Measurements from ENCODE around the gene HNRNPL.
"Not testable (repeated sequence)": the region's sequence is repeated elsewhere in the genome, so short reads cannot be mapped to it uniquely, and the experiment has no call there.

Gene HNRNPL

GRCh38 chr19:38891771-38892170, 42.0 kb upstream of the HNRNPL start:
- Histone ChIP-seq H3K79me1 (ENCODE audit: low read length) (no peaks in the 10 kb centered on the region), H3K4me3 (ENCODE audit: low read length) (no peak overlapping the region), H3K56ac (ENCODE audit: low read length) (no peak overlapping the region), H3K4ac (ENCODE audit: low read depth, low read length) (no peak overlapping the region), H2BK120ac (ENCODE audit: low read depth, low read length) (no peak overlapping the region), H2AK5ac (ENCODE audit: low read length) (no peak overlapping the region), H3K18ac (ENCODE audit: low read length) (no peak overlapping the region), H3K4me1 (ENCODE audit: control insufficient read depth, low read depth, low read length) (no peaks in the 10 kb centered on the region), H2BK5ac (ENCODE audit: low read length) (no peak overlapping the region), H3K4me2 (ENCODE audit: low read length) (no peak overlapping the region), H3K79me2 (ENCODE audit: control insufficient read depth, insufficient read depth, low read length) (no peaks in the 10 kb centered on the region), H3K36me3 (ENCODE audit: control insufficient read depth, insufficient read depth, low read length) (no peaks in the 10 kb centered on the region), H4K5ac (ENCODE audit: low read length) (no peak overlapping the region), H4K8ac (ENCODE audit: low read depth, low read length) (no peak overlapping the region), H3K27ac (ENCODE audit: low read depth, low read length) (no peak overlapping the region), H3K27me3 (ENCODE audit: insufficient read depth, low read length, poor library complexity) (no peaks in the 10 kb centered on the region), H2BK15ac (replicated peaks; ENCODE audit: low read depth) (no peak overlapping the region), H3K9ac (ENCODE audit: low read length) (no peak overlapping the region), H3K23ac (ENCODE audit: low read length) (no peak overlapping the region)
- no peak for DNase-seq
- no CpG with 5 or more reads among the region's 6 CpGs for WGBS (ENCODE audit: extremely low coverage, insufficient coverage, low lambda C conversion rate)

- Histone ChIP-seq H2BK15ac (replicated peaks; ENCODE audit: low read depth) (no peak overlapping the region), H3K56ac (ENCODE audit: low read length) (no peak overlapping the region), H3K27me3 (ENCODE audit: insufficient read depth, low read length, poor library complexity) (no peaks in the 10 kb centered on the region), H3K9ac (ENCODE audit: low read length) (no peak overlapping the region), H3K4me1 (ENCODE audit: control insufficient read depth, low read depth, low read length) (no peaks in the 10 kb centered on the region), H3K4me2 (ENCODE audit: low read length) (no peak overlapping the region), H4K5ac (ENCODE audit: low read length) (no peak overlapping the region), H3K23ac (ENCODE audit: low read length) (no peak overlapping the region), H3K18ac (ENCODE audit: low read length) (no peak overlapping the region), H3K79me2 (ENCODE audit: control insufficient read depth, insufficient read depth, low read length) (no peaks in the 10 kb centered on the region), H3K79me1 (ENCODE audit: low read length) (no peaks in the 10 kb centered on the region), H3K27ac (ENCODE audit: low read depth, low read length) (no peak overlapping the region), H2BK120ac (ENCODE audit: low read depth, low read length) (no peak overlapping the region), H2AK5ac (ENCODE audit: low read length) (no peak overlapping the region), H3K4ac (ENCODE audit: low read depth, low read length) (no peak overlapping the region), H3K4me3 (ENCODE audit: low read length) (no peak overlapping the region), H3K36me3 (ENCODE audit: control insufficient read depth, insufficient read depth, low read length) (no peaks in the 10 kb centered on the region), H2BK5ac (ENCODE audit: low read length) (no peak overlapping the region), H4K8ac (ENCODE audit: low read depth, low read length) (no peak overlapping the region)
- DNase-seq = no peak
Observed at GRCh38 chr19:38890686-38891085, 40.9 kb upstream of the HNRNPL start.

GRCh38 chr19:38889803-38890202, 40.0 kb upstream of the HNRNPL start:
- Histone ChIP-seq H3K4me2 (ENCODE audit: low read length) (no peak overlapping the region), H3K27ac (ENCODE audit: low read depth, low read length) (no peak overlapping the region), H3K79me2 (ENCODE audit: control insufficient read depth, insufficient read depth, low read length) (no peaks in the 10 kb centered on the region), H3K18ac (ENCODE audit: low read length) (no peak overlapping the region), H3K27me3 (ENCODE audit: insufficient read depth, low read length, poor library complexity) (no peaks in the 10 kb centered on the region), H2BK120ac (ENCODE audit: low read depth, low read length) (no peak overlapping the region), H3K4ac (ENCODE audit: low read depth, low read length) (no peak overlapping the region), H3K56ac (ENCODE audit: low read length) (no peak overlapping the region), H3K79me1 (ENCODE audit: low read length) (no peaks in the 10 kb centered on the region), H3K4me1 (ENCODE audit: control insufficient read depth, low read depth, low read length) (no peaks in the 10 kb centered on the region), H4K8ac (ENCODE audit: low read depth, low read length) (no peak overlapping the region), H2BK15ac (replicated peaks; ENCODE audit: low read depth) (no peak overlapping the region), H3K9ac (ENCODE audit: low read length) (no peak overlapping the region), H3K36me3 (ENCODE audit: control insufficient read depth, insufficient read depth, low read length) (no peaks in the 10 kb centered on the region), H2AK5ac (ENCODE audit: low read length) (no peak overlapping the region), H4K5ac (ENCODE audit: low read length) (no peak overlapping the region), H3K4me3 (ENCODE audit: low read length) (no peak overlapping the region), H2BK5ac (ENCODE audit: low read length) (no peak overlapping the region), H3K23ac (ENCODE audit: low read length) (no peak overlapping the region)
- no peak for DNase-seq
- WGBS (ENCODE audit: extremely low coverage, insufficient coverage, low lambda C conversion rate) = no CpG with 5 or more reads among the region's 8 CpGs

- no peak overlapping the region for H2BK5ac ChIP-seq (ENCODE audit: low read length)
- no peak overlapping the region for H3K9ac ChIP-seq (ENCODE audit: low read length)
- H3K4me1 ChIP-seq (ENCODE audit: control insufficient read depth, low read depth, low read length) = no peaks in the 10 kb centered on the region
- no peak overlapping the region for H3K4me2 ChIP-seq (ENCODE audit: low read length)
- no peaks in the 10 kb centered on the region for H3K27me3 ChIP-seq (ENCODE audit: insufficient read depth, low read length, poor library complexity)
- H4K8ac ChIP-seq (ENCODE audit: low read depth, low read length) = no peak overlapping the region
- H3K4ac ChIP-seq (ENCODE audit: low read depth, low read length) = no peak overlapping the region
- WGBS (ENCODE audit: extremely low coverage, insufficient coverage, low lambda C conversion rate) = no CpG with 5 or more reads among the region's 17 CpGs
- H3K23ac ChIP-seq (ENCODE audit: low read length) = no peak overlapping the region
- no peak overlapping the region for H2BK15ac ChIP-seq (replicated peaks; ENCODE audit: low read depth)
- H3K79me1 ChIP-seq (ENCODE audit: low read length) = no peaks in the 10 kb centered on the region
- H3K56ac ChIP-seq (ENCODE audit: low read length) = no peak overlapping the region
- H3K18ac ChIP-seq (ENCODE audit: low read length) = no peak overlapping the region
- no peaks in the 10 kb centered on the region for H3K79me2 ChIP-seq (ENCODE audit: control insufficient read depth, insufficient read depth, low read length)
- no peaks in the 10 kb centered on the region for H3K36me3 ChIP-seq (ENCODE audit: control insufficient read depth, insufficient read depth, low read length)
- no peak overlapping the region for H2BK120ac ChIP-seq (ENCODE audit: low read depth, low read length)
- H2AK5ac ChIP-seq (ENCODE audit: low read length) = no peak overlapping the region
- H3K27ac ChIP-seq (ENCODE audit: low read depth, low read length) = no peak overlapping the region
- DNase-seq = no peak
- H4K5ac ChIP-seq (ENCODE audit: low read length) = no peak overlapping the region
- no peak overlapping the region for H3K4me3 ChIP-seq (ENCODE audit: low read length)
Observed at GRCh38 chr19:38888876-38889275, 39.1 kb upstream of the HNRNPL start.

GRCh38 chr19:38884691-38885090, 34.9 kb upstream of the HNRNPL start:
- H4K5ac ChIP-seq (ENCODE audit: low read length); H2AK5ac ChIP-seq (ENCODE audit: low read length); H3K4me2 ChIP-seq (ENCODE audit: low read length): not testable (repeated sequence)

GRCh38 chr19:38883286-38883685, 33.5 kb upstream of the HNRNPL start:
- no peaks in the 10 kb centered on the region for H3K4me1 ChIP-seq (ENCODE audit: control insufficient read depth, low read depth, low read length)
- DNase-seq = no peak
- no CpG with 5 or more reads among the region's 9 CpGs for WGBS (ENCODE audit: extremely low coverage, insufficient coverage, low lambda C conversion rate)
- no peak overlapping the region for H3K4ac ChIP-seq (ENCODE audit: low read depth, low read length)
- H3K56ac ChIP-seq (ENCODE audit: low read length) = no peak overlapping the region
- H3K79me2 ChIP-seq (ENCODE audit: control insufficient read depth, insufficient read depth, low read length) = no peaks in the 10 kb centered on the region
- H2AK5ac ChIP-seq (ENCODE audit: low read length) = no peak overlapping the region
- no peak overlapping the region for H3K4me3 ChIP-seq (ENCODE audit: low read length)
- H3K23ac ChIP-seq (ENCODE audit: low read length) = no peak overlapping the region
- H3K36me3 ChIP-seq (ENCODE audit: control insufficient read depth, insufficient read depth, low read length) = no peaks in the 10 kb centered on the region
- H2BK15ac ChIP-seq (replicated peaks; ENCODE audit: low read depth) = no peak overlapping the region
- H4K5ac ChIP-seq (ENCODE audit: low read length) = no peak overlapping the region
- no peak overlapping the region for H3K9ac ChIP-seq (ENCODE audit: low read length)
- H3K27ac ChIP-seq (ENCODE audit: low read depth, low read length) = no peak overlapping the region
- no peak overlapping the region for H3K4me2 ChIP-seq (ENCODE audit: low read length)
- no peak overlapping the region for H2BK5ac ChIP-seq (ENCODE audit: low read length)
- no peak overlapping the region for H4K8ac ChIP-seq (ENCODE audit: low read depth, low read length)
- no peaks in the 10 kb centered on the region for H3K79me1 ChIP-seq (ENCODE audit: low read length)
- H2BK120ac ChIP-seq (ENCODE audit: low read depth, low read length) = no peak overlapping the region
- H3K27me3 ChIP-seq (ENCODE audit: insufficient read depth, low read length, poor library complexity) = no peaks in the 10 kb centered on the region
- no peak overlapping the region for H3K18ac ChIP-seq (ENCODE audit: low read length)

More at GRCh38 chr19:38884691-38885090, 34.9 kb upstream of the HNRNPL start:
- H3K9ac ChIP-seq (ENCODE audit: low read length); H3K79me1 ChIP-seq (ENCODE audit: low read length); H3K4me1 ChIP-seq (ENCODE audit: control insufficient read depth, low read depth, low read length); H3K23ac ChIP-seq (ENCODE audit: low read length); H2BK15ac ChIP-seq (replicated peaks; ENCODE audit: low read depth); H3K36me3 ChIP-seq (ENCODE audit: control insufficient read depth, insufficient read depth, low read length); H4K8ac ChIP-seq (ENCODE audit: low read depth, low read length); H3K4ac ChIP-seq (ENCODE audit: low read depth, low read length); H3K79me2 ChIP-seq (ENCODE audit: control insufficient read depth, insufficient read depth, low read length); H3K27me3 ChIP-seq (ENCODE audit: insufficient read depth, low read length, poor library complexity); H3K4me3 ChIP-seq (ENCODE audit: low read length); H3K27ac ChIP-seq (ENCODE audit: low read depth, low read length); H2BK120ac ChIP-seq (ENCODE audit: low read depth, low read length); H3K56ac ChIP-seq (ENCODE audit: low read length); H2BK5ac ChIP-seq (ENCODE audit: low read length); DNase-seq; H3K18ac ChIP-seq (ENCODE audit: low read length): not testable (repeated sequence)
- no CpG with 5 or more reads among the region's 3 CpGs for WGBS (ENCODE audit: extremely low coverage, insufficient coverage, low lambda C conversion rate)
